Transverse colon (tissue), 4 donors: ENCODE data around the gene RAI1. TPM values are rescaled to one million over a fixed set of nuclear protein-coding genes. Genes with fewer than 3 reads are reported as not detected.
A peak's percentile ranks its signal among the peaks of the same experiment; 100 is the strongest.

Experiments used
- DNase-seq: peaks from one replicate; pipeline ENCODE4 v3.0.0-alpha.2; 2019
- H3K27ac ChIP-seq, 4 donors: fragments of 200-600 bp; sonication (generic); 2 replicates each; pipeline ENCODE4 v1.5.1; 2016 to 2018; ENCODE audit warnings: inconsistent platforms in 4 of 4
- H3K27me3 ChIP-seq: fragments of 200-600 bp; sonication (generic); 2 replicates; pipeline ENCODE4 v1.5.1; 2017; ENCODE audit warnings: inconsistent platforms
- H3K36me3 ChIP-seq, 4 donors: fragments of 200-600 bp; sonication (generic); 2 replicates each; pipeline ENCODE4 v1.5.1; 2017 to 2019; ENCODE audit warnings: inconsistent platforms in 4 of 4
- H3K4me1 ChIP-seq, 4 donors: fragments of 200-600 bp; sonication (generic); 2 replicates each; pipeline ENCODE4 v1.5.1; 2017 to 2020; ENCODE audit warnings: inconsistent platforms in 4 of 4
- H3K4me3 ChIP-seq, 4 donors: fragments of 200-600 bp; sonication (generic); 1 replicate in 1 of 4; 2 replicates in 3 of 4; pipeline versions ENCODE4 v1.5.1 to v1.6.1; 2017 to 2019; ENCODE audit warnings: inconsistent platforms in 4 of 4
- H3K9me3 ChIP-seq, 2 donors: fragments of 200-600 bp; sonication (generic); 2 replicates each; pipeline ENCODE4 v1.5.1; 2017 to 2019; ENCODE audit warnings: inconsistent platforms in 2 of 2
- EP300 ChIP-seq: sonication (generic); formaldehyde crosslinking; IDR thresholded peaks from one replicate; pipeline ENCODE4 v1.6.1; 2017; ENCODE audit warnings: antibody characterized with exemption, low read depth
- POLR2A ChIP-seq: fragments of 450-650 bp; IDR thresholded peaks from one replicate; pipeline ENCODE4 v1.6.1; 2016; ENCODE audit warnings: antibody characterized with exemption, mild to moderate bottlenecking, moderate library complexity
- POLR2AphosphoS5 ChIP-seq, 3 donors: sonication (generic); formaldehyde crosslinking; IDR thresholded peaks; one replicate each; pipeline ENCODE4 v1.6.1; 2016; ENCODE audit warnings: antibody characterized with exemption in 3 of 3
- WGBS, 2 donors: methylation state at CpG; one replicate each; pipeline ENCODE4 v1.1.5; 2018; ENCODE audit warnings: low coverage in 1 of 2; 5-methylcytosine and 5-hydroxymethylcytosine counted together
- in situ Hi-C, 4 donors: fragments of 200-750 bp; cut with MboI; loops; one replicate each; pipeline versions ENCODE4 v1.15.0 to v1.15.1; 2017; ENCODE audit warnings: low sequenced_read_pairs in 3 of 4, low pct_ligation_motif_present in 1 of 4, low pct_unique_long_range_greater_than_20kb in 1 of 4
- intact Hi-C: fragments of 100-400 bp; cut with DNase I; formaldehyde crosslinking; loops from one replicate; pipeline ENCODE4 v1.15.1; 2023; ENCODE audit warnings: low total_unique reads
- total RNA-seq, 4 donors: library from RNA; depleted of rRNA; stranded (reverse); fragments of >200 nt; gene quantifications; one replicate each; pipeline ENCODE4 v1.1.0, GENCODE V29; 2016
- TF ChIP-seq, protein P1 (sequence below), 5 experiments: fragments of 200-600 bp in 3 of 5; fragments of 450-650 bp in 2 of 5; sonication (generic) in 3 of 5; IDR thresholded peaks; 1 replicate in 2 of 5; 2 replicates in 3 of 5; pipeline ENCODE4 v1.5.1; 2016 to 2017; ENCODE audit warnings: antibody characterized with exemption in 5 of 5, inconsistent platforms in 3 of 5, mild to moderate bottlenecking in 2 of 5, moderate library complexity in 1 of 5

The RAI1 gene
- total RNA-seq, 4 donors from 2014 or later = 14.1 to 163 (median 34.6) TPM

DNA sequence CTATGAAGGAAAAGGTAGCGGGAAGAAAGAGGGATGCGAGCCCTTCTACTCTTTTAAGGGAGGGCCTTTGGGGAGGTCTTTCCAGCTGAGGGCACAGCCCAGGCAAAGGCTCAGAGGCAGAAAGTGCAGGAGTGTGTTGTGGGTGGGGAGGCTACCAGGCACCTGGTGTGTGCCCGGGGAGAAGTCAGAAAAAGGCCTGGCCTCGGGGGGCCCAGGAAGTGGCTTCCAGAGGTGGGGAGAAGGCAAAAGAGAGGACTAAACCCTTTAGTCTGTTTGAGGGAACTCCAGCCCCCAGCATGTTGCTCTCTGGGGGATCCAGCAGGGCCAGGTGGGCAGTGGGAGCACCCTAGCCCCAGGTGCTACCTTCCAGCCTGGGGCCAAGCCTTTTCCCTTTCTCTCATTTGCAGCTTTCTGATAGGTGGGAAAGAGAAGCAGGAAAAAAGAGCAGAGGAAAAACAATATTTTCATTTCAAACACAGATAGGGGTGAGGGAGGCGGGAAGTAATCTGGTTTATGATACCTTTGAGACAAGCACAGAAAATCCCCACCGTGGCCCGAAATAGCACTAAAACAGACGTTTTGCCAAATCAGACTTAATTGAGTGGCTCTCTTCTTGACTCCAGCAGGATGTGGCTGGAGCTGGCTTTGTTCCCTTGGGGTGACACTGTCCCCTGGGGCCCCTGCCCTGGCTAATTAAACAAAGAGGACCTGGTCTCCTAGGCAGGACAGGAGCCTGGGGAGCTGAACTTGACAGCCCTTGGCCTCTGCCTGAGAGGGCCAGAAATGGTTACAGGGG, 10.4 kb downstream of the RAI1 start:
- TF ChIP-seq POLR2A (no peak), EP300 (no peak), POLR2AphosphoS5 (IDR thresholded peaks at IDR 0.05) (no peak)
- TF ChIP-seq, protein P1, sequence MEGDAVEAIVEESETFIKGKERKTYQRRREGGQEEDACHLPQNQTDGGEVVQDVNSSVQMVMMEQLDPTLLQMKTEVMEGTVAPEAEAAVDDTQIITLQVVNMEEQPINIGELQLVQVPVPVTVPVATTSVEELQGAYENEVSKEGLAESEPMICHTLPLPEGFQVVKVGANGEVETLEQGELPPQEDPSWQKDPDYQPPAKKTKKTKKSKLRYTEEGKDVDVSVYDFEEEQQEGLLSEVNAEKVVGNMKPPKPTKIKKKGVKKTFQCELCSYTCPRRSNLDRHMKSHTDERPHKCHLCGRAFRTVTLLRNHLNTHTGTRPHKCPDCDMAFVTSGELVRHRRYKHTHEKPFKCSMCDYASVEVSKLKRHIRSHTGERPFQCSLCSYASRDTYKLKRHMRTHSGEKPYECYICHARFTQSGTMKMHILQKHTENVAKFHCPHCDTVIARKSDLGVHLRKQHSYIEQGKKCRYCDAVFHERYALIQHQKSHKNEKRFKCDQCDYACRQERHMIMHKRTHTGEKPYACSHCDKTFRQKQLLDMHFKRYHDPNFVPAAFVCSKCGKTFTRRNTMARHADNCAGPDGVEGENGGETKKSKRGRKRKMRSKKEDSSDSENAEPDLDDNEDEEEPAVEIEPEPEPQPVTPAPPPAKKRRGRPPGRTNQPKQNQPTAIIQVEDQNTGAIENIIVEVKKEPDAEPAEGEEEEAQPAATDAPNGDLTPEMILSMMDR (IDR thresholded peaks at IDR 0.05) = no peak
- no peaks in the 10 kb centered on the region for H3K27me3 ChIP-seq
- H3K36me3 ChIP-seq = no peaks in the 10 kb centered on the region
- in situ Hi-C loops (loop anchor here (25.0 kb wide), 4 partner anchors 96 to 346 kb away; partner anchors contain the start of genes ATPAF2 (in 1 of the 4) and GID4 (in 1 of the 4)), intact Hi-C loops (no loop called here)
- no peak overlapping the region for H3K4me3 ChIP-seq
- H3K9me3 ChIP-seq = no peaks in the 10 kb centered on the region
- DNase-seq = no peak
- peak overlapping the region; percentile 92 to 98 (median 96) for H3K27ac ChIP-seq
- 35 to 37% methylated on average over 8 of the region's 8 CpGs for WGBS, 2 donors
- peaks cover 25 to 72% (median 59%) of the 10 kb centered on the region in 4 donors for H3K4me1 ChIP-seq

DNA sequence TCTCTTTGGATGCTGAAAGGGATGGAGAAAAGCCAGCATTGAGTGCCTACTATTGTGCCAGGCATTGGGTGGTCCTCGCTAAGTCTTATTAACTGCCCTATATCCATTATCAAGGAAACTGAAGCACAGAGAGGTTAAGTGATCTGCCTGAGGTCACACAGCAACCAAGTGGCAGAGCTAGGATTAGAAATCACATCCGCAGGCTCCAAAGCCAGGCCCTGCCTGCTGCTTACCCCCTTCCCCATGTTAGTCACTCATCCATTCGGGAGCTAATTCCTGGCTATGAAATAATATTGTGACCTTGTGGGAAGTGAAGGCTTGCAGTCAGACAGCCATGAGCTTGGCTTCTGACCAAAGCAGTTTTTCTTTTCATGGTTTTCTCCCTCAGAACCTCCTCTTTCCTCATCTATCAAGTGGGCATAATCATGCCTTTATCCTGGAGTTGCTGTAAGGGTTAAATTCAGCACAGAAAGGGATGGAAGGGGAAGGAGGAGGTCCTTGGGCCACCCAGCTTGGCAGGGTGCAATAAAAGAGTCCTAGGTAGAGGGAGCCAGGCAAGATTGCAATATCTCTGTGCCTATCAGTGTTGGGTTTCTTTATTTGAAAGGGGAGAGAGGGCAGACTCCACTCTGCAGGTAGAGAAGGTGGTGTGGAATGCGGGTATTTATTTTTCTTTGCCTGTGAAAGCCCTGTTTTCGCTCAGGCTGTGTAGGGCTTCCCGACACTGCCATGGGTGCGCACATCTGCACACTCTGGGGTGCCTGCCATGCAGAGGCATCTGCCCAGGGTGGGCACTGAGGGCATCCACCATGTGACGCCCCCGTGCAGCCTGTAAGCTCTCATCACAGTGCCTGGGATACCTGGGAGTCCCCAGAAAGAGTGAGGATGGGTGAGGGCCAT, 11.3 kb downstream of the RAI1 start:
- intact Hi-C loops (no loop called here), in situ Hi-C loops (loop anchor here (25.0 kb wide), 4 partner anchors 95 to 345 kb away; partner anchors contain the start of genes ATPAF2 (in 1 of the 4) and GID4 (in 1 of the 4))
- no peaks in the 10 kb centered on the region for H3K9me3 ChIP-seq
- WGBS, 2 donors = 49 to 80% methylated on average over 1 to 9 of the region's 9 CpGs
- TF ChIP-seq POLR2AphosphoS5 (IDR thresholded peaks at IDR 0.05) (no peak), POLR2A (no peak), EP300 (no peak)
- TF ChIP-seq, protein P1 (IDR thresholded peaks at IDR 0.05) = no peak
- peaks cover 22 to 77% (median 64%) of the 10 kb centered on the region in 4 donors for H3K4me1 ChIP-seq
- H3K27me3 ChIP-seq = no peaks in the 10 kb centered on the region
- no peak overlapping the region for H3K4me3 ChIP-seq
- no peaks in the 10 kb centered on the region for H3K36me3 ChIP-seq
- DNase-seq = no peak
- H3K27ac ChIP-seq = peak overlapping the region; percentile 92 to 98 (median 96)

DNA sequence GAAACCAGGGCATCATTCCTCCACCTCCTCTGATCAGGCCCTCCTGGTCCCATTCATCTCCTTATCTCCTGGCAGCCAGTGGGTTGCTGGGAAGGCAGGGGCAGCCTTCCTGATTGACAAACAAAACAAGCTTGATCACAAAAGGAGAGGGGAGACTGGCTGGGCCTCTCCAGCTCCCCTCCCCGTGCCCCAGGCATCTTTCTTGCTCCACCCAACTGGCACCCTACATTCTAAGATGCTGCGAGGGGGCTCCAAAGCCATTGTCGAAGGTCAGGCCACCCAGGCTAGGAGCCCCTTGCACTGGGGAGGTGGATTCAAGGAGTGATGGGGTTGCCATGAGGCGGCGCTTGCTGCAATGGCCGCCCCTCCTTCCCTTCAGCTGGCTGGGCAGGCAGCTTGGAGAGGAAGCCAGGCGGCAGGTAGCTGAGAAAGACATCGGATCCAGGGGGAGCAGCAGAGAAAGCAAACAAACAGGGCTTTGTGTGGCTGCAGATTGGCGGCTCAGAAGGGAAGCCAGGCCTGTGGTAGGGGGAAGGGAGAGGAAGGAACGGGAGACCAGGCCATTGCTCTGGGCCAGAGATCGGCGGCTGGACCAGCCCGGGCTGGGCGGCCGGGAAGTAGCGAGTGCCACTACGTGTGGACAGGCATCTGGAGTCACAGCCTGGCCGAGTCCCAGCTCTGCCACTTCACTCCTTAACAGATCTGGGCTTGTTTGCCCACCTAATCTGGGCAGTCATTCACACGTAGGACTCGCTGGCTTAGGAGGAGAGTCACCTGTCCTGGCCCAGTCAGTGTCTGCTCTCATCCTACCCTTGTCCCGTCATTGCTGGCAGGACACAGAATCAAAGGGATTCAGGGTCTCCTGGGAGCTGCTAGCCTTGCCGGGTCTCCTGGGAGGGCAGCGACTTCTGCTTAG, 12.3 kb downstream of the RAI1 start:
- peak; percentile 31 for DNase-seq
- H3K27ac ChIP-seq = peak overlapping the region; percentile 92 to 98 (median 96)
- H3K36me3 ChIP-seq = no peaks in the 10 kb centered on the region
- no peaks in the 10 kb centered on the region for H3K27me3 ChIP-seq
- in situ Hi-C loops (loop anchor here (25.0 kb wide), 4 partner anchors 94 to 344 kb away; partner anchors contain the start of genes ATPAF2 (in 1 of the 4) and GID4 (in 1 of the 4)), intact Hi-C loops (no loop called here)
- peak overlapping the region in 2 of 4 donors; percentile 56 to 88 for H3K4me3 ChIP-seq
- 36 to 40% methylated on average over 5 to 23 of the region's 23 CpGs for WGBS, 2 donors
- H3K9me3 ChIP-seq = no peaks in the 10 kb centered on the region
- TF ChIP-seq POLR2AphosphoS5 (IDR thresholded peaks at IDR 0.05) (no peak), POLR2A (peak; percentile 9)
- TF ChIP-seq, protein P1 (IDR thresholded peaks at IDR 0.05) = no peak
- H3K4me1 ChIP-seq = peaks cover 22 to 86% (median 70%) of the 10 kb centered on the region in 4 donors
